K562 (cell line): ENCODE measurements around the gene KDF1. TPM values are rescaled to one million over a fixed set of nuclear protein-coding genes. Genes with fewer than 3 reads are reported as not detected.

Experiments
- ATF6 ChIP-seq: sonication (generic); formaldehyde crosslinking; IDR thresholded peaks from 2 replicates; pipeline ENCODE4 v1.4.0; 2020; ENCODE audit warnings: mild to moderate bottlenecking, missing genetic modification reagents
- BRCA1 ChIP-seq, 2 experiments: fragments of 450-650 bp in 1 of 2; sonication (generic) in 1 of 2; formaldehyde crosslinking in 1 of 2; IDR thresholded peaks; 2 replicates each; pipeline versions ENCODE4 v1.5.0 to v1.6.1; 2017 to 2020; ENCODE audit warnings: mild to moderate bottlenecking in 1 of 2, missing genetic modification reagents in 1 of 2
- EHMT2 ChIP-seq: fragments of 450-650 bp; IDR thresholded peaks from 2 replicates; pipeline ENCODE4 v1.6.1; 2018; ENCODE audit warnings: antibody characterized with exemption
- FIP1L1 ChIP-seq: fragments of 200-400 bp; formaldehyde crosslinking; IDR thresholded peaks from 2 replicates; pipeline ENCODE4 v1.6.1; 2018; ENCODE audit warnings: mild to moderate bottlenecking, low read depth, low read length; ENCODE audit not compliant: poor library complexity, severe bottlenecking
- HDAC1 ChIP-seq, 2 experiments: fragments of 450-650 bp; IDR thresholded peaks; 2 replicates each; pipeline ENCODE4 v1.6.1; 2016 to 2017; ENCODE audit warnings: inconsistent platforms in 1 of 2, mild to moderate bottlenecking in 1 of 2, moderate library complexity in 1 of 2
- HMG20A ChIP-seq: fragments of 450-650 bp; formaldehyde crosslinking; conservative IDR thresholded peaks from 2 replicates; pipeline ENCODE4 v1.4.0; 2020; ENCODE audit warnings: mild to moderate bottlenecking, mixed read lengths
- HMG20B ChIP-seq: fragments of 250-450 bp; sonication (Bioruptor Pico); IDR thresholded peaks from 2 replicates; pipeline ENCODE4 v1.5.0; 2021; ENCODE audit warnings: mild to moderate bottlenecking
- KLF10 ChIP-seq: fragments of 250-450 bp; sonication (Bioruptor Pico); IDR thresholded peaks from 2 replicates; pipeline ENCODE4 v1.6.1; 2021; ENCODE audit warnings: matching md5 sums
- MCM3 ChIP-seq: fragments of 450-650 bp; IDR thresholded peaks from 2 replicates; pipeline ENCODE4 v1.6.1; 2016
- NFXL1 ChIP-seq: fragments of 450-650 bp; formaldehyde crosslinking; IDR thresholded peaks from 2 replicates; pipeline ENCODE4 v1.4.0; 2021; ENCODE audit warnings: mild to moderate bottlenecking
- NR2C2 ChIP-seq, 2 experiments: fragments of 200-800 bp in 1 of 2; sonication (Bioruptor generic) in 1 of 2; sonication (generic) in 1 of 2; formaldehyde crosslinking in 1 of 2; IDR thresholded peaks; 2 replicates each; pipeline versions ENCODE4 v1.6.1 to v1.8.0; 2016 to 2022; ENCODE audit warnings: mild to moderate bottlenecking in 1 of 2, missing compliant biosample characterization in 1 of 2, missing genetic modification characterization in 1 of 2, missing genetic modification reagents in 1 of 2
- PHB ChIP-seq: fragments of 250-450 bp; sonication (Bioruptor Pico); IDR thresholded peaks from 2 replicates; pipeline ENCODE4 v1.5.0; 2021
- PRPF4 ChIP-seq: fragments of 200-400 bp; formaldehyde crosslinking; IDR thresholded peaks from one replicate; pipeline ENCODE4 v1.6.1; 2017; ENCODE audit warnings: low read length, low read depth, mild to moderate bottlenecking; ENCODE audit not compliant: insufficient read depth, poor library complexity, severe bottlenecking
- SP2 ChIP-seq: IDR thresholded peaks from 2 replicates; pipeline ENCODE4 v1.6.1; 2011; ENCODE audit warnings: mild to moderate bottlenecking, low read depth, low read length, moderate library complexity; ENCODE audit not compliant: poor library complexity, severe bottlenecking; ENCODE audit errors: extremely low read depth
- ZNF124 ChIP-seq: sonication (generic); formaldehyde crosslinking; IDR thresholded peaks from 2 replicates; pipeline ENCODE4 v1.8.1; 2022; ENCODE audit warnings: missing genetic modification reagents
- ZNF23 ChIP-seq: fragments of 250-450 bp; sonication (Bioruptor Pico); IDR thresholded peaks from 2 replicates; pipeline ENCODE4 v1.4.0; 2020; ENCODE audit warnings: mild to moderate bottlenecking
- ZNF639 ChIP-seq, 2 experiments: fragments of 200-800 bp in 1 of 2; sonication (Bioruptor generic) in 1 of 2; sonication (generic) in 1 of 2; formaldehyde crosslinking in 1 of 2; IDR thresholded peaks in 1 of 2; conservative IDR thresholded peaks in 1 of 2; 2 replicates each; pipeline versions ENCODE4 v1.5.0 to v1.6.1; 2016 to 2020; ENCODE audit warnings: missing compliant biosample characterization in 1 of 2, missing genetic modification characterization in 1 of 2, missing genetic modification reagents in 1 of 2
- ZNF695 ChIP-seq: fragments of 450-650 bp; formaldehyde crosslinking; IDR thresholded peaks from 2 replicates; pipeline ENCODE4 v1.4.0; 2020; ENCODE audit warnings: mild to moderate bottlenecking, moderate library complexity
- polyA plus RNA-seq, 8 experiments: library from polyadenylated mRNA; depleted of rRNA in 4 of 8; stranded (reverse) in 5 of 8; unstranded in 3 of 8; fragments of >200 nt; fragmentation: Nextera tagmentation in 2 of 8; fragmentation: Illumina TruSeq in 1 of 8; extraction: Ambion mirVana in 2 of 8; extraction: Trizol in 1 of 8; gene quantifications; 2 replicates each; pipeline versions ENCODE4 v1.2.1 to v1.2.3, GENCODE V29; 2011 to 2014; ENCODE audit warnings: inconsistent platforms in 1 of 8, missing spikeins in 1 of 8
- total RNA-seq, 7 experiments: library from RNA; depleted of rRNA in 6 of 7; stranded (reverse); fragments of >200 nt in 6 of 7; fragmentation: Illumina TruSeq in 2 of 7; extraction: Trizol in 2 of 7; gene quantifications; 2 replicates each; pipeline versions ENCODE4 v1.2.1 to v1.2.3, GENCODE V29; 2011 to 2021; ENCODE audit warnings: low replicate concordance in 1 of 7
- TF ChIP-seq, protein P1 (sequence below): fragments of 250-450 bp; sonication (Bioruptor Pico); IDR thresholded peaks from 2 replicates; pipeline ENCODE4 v1.8.0; 2021; ENCODE audit warnings: moderate library complexity, mild to moderate bottlenecking, inconsistent platforms

Gene KDF1
- total and polyA plus RNA-seq, 9 of the 15 experiments (the other 6 are each of a cell fraction or from before 2014, with no cell fraction given) = 0.38 to 1.9 (median 0.83) TPM

- TF ChIP-seq HMG20A (no peak), ZNF639 (CRISPR knock-in tag; conservative IDR thresholded peaks at IDR 0.05 in 1 of 2, IDR thresholded peaks at IDR 0.05 in 1 of 2) (0 out of 4 replicates have a peak, but pooled peaks of 1 of the 2 experiments have one; percentile 69), PHB (CRISPR knock-in tag) (peak; percentile 86; the same call in 1 of the 2 replicates), ZNF124 (CRISPR knock-in tag) (no peak), BRCA1 (IDR thresholded peaks at IDR 0.05) (no peak), BRCA1 (CRISPR knock-in tag; IDR thresholded peaks at IDR 0.05) (no peak), KLF10 (CRISPR knock-in tag) (no peak), EHMT2 (no peak), SP2 (peak; percentile 71), MCM3 (no peak), PRPF4 (no peak), FIP1L1 (no peak), ATF6 (CRISPR knock-in tag) (peak; percentile 89), HMG20B (CRISPR knock-in tag) (no peak), ZNF695 (no peak), ZNF23 (no peak), NFXL1 (no peak), HDAC1 (IDR thresholded peaks at IDR 0.05) (peak in 1 of 2 experiments; percentile 98; a peak in 2 of 4 replicates), NR2C2 (CRISPR knock-in tag; IDR thresholded peaks at IDR 0.05) (peak; percentile 72; the same call in 1 of the 2 replicates), NR2C2 (tag; IDR thresholded peaks at IDR 0.05) (peak; percentile 5; the same call in 1 of the 2 replicates)
- TF ChIP-seq, protein P1, sequence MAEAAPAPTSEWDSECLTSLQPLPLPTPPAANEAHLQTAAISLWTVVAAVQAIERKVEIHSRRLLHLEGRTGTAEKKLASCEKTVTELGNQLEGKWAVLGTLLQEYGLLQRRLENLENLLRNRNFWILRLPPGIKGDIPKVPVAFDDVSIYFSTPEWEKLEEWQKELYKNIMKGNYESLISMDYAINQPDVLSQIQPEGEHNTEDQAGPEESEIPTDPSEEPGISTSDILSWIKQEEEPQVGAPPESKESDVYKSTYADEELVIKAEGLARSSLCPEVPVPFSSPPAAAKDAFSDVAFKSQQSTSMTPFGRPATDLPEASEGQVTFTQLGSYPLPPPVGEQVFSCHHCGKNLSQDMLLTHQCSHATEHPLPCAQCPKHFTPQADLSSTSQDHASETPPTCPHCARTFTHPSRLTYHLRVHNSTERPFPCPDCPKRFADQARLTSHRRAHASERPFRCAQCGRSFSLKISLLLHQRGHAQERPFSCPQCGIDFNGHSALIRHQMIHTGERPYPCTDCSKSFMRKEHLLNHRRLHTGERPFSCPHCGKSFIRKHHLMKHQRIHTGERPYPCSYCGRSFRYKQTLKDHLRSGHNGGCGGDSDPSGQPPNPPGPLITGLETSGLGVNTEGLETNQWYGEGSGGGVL (CRISPR knock-in tag) = no peak
Measured at GRCh38 chr1:26921540-26922430, 38.5 kb downstream of the KDF1 start, which contains the start of gene NUDC (continued).
